Retina (tissue), 1 donor: ENCODE results near the gene MACROD2.

ENCODE experiments used
- DNase-seq: peaks from one replicate; pipeline ENCODE4 v3.0.0-alpha.2; 2016

Gene MACROD2

GRCh38 chr20:15578113-15578512, 1582.8 kb downstream of the MACROD2 start:
- no peak for DNase-seq

- DNase-seq = no peak
These were observed 1584.4 kb downstream of the MACROD2 start for GRCh38 chr20:15579688-15580087.

- no peak for DNase-seq
These were observed 1586.9 kb downstream of the MACROD2 start for GRCh38 chr20:15582146-15582760.

GRCh38 chr20:15584507-15584906, 1589.2 kb downstream of the MACROD2 start:
- DNase-seq = no peak

GRCh38 chr20:15593081-15593480, 1597.8 kb downstream of the MACROD2 start:
- no peak for DNase-seq

- DNase-seq = no peak
These were observed 1598.9 kb downstream of the MACROD2 start for GRCh38 chr20:15594158-15594695.

- DNase-seq = no peak
These were observed 1601.0 kb downstream of the MACROD2 start for GRCh38 chr20:15596220-15596890.

- no peak for DNase-seq
These were observed 1602.0 kb downstream of the MACROD2 start for GRCh38 chr20:15597306-15597705.

GRCh38 chr20:15599961-15600360, 1604.6 kb downstream of the MACROD2 start:
- DNase-seq = no peak

- no peak for DNase-seq
These were observed 1605.2 kb downstream of the MACROD2 start for GRCh38 chr20:15600565-15600964.

GRCh38 chr20:15603506-15603905, 1608.2 kb downstream of the MACROD2 start:
- DNase-seq = no peak

GRCh38 chr20:15603978-15604805, 1608.9 kb downstream of the MACROD2 start:
- no peak for DNase-seq

- DNase-seq = no peak
These were observed 1614.6 kb downstream of the MACROD2 start for GRCh38 chr20:15609921-15610320.

GRCh38 chr20:15610787-15611186, 1615.5 kb downstream of the MACROD2 start:
- no peak for DNase-seq

GRCh38 chr20:15611541-15611940, 1616.2 kb downstream of the MACROD2 start:
- DNase-seq = no peak

- DNase-seq = no peak
These were observed 1616.9 kb downstream of the MACROD2 start for GRCh38 chr20:15612198-15612597.

GRCh38 chr20:15612769-15613168, 1617.5 kb downstream of the MACROD2 start:
- DNase-seq = no peak

- DNase-seq = no peak
These were observed 1618.2 kb downstream of the MACROD2 start for GRCh38 chr20:15613530-15613929.

GRCh38 chr20:15616626-15617025, 1621.3 kb downstream of the MACROD2 start:
- no peak for DNase-seq

GRCh38 chr20:15618110-15618509, 1622.8 kb downstream of the MACROD2 start:
- DNase-seq = no peak

- no peak for DNase-seq
These were observed 1623.6 kb downstream of the MACROD2 start for GRCh38 chr20:15618912-15619311.

- no peak for DNase-seq
These were observed 1624.0 kb downstream of the MACROD2 start for GRCh38 chr20:15619341-15619740.

GRCh38 chr20:15619816-15620215, 1624.5 kb downstream of the MACROD2 start:
- no peak for DNase-seq

GRCh38 chr20:15622368-15622767, 1627.1 kb downstream of the MACROD2 start:
- DNase-seq = no peak
